WTC11 (cell line): ENCODE data around the gene CEP350.

Experiments used
- ELF4 ChIP-seq: sonication (generic); formaldehyde crosslinking; IDR thresholded peaks from 2 replicates; pipeline ENCODE4 v1.8.1; 2022; ENCODE audit warnings: low read depth, mild to moderate bottlenecking, moderate library complexity, missing genetic modification reagents
- ESRRA ChIP-seq: sonication (generic); formaldehyde crosslinking; IDR thresholded peaks from 2 replicates; pipeline ENCODE4 v1.8.1; 2022; ENCODE audit warnings: mild to moderate bottlenecking, missing genetic modification reagents, borderline replicate concordance
- JAZF1 ChIP-seq: fragments of 250-450 bp; sonication (Bioruptor Pico); IDR thresholded peaks from 2 replicates; pipeline ENCODE4 v1.9.0; 2021; ENCODE audit warnings: moderate library complexity, mild to moderate bottlenecking, inconsistent platforms
- NR2C2 ChIP-seq: sonication (generic); formaldehyde crosslinking; IDR thresholded peaks from 2 replicates; pipeline ENCODE4 v1.8.0; 2022; ENCODE audit warnings: mild to moderate bottlenecking, missing genetic modification reagents
- TCF7 ChIP-seq: sonication (generic); formaldehyde crosslinking; IDR thresholded peaks from 2 replicates; pipeline ENCODE4 v1.8.0; 2022; ENCODE audit warnings: mild to moderate bottlenecking, low read depth, missing genetic modification reagents, moderate library complexity
- TF ChIP-seq, protein P1 (sequence below): fragments of 200-600 bp; IDR thresholded peaks from 2 replicates; pipeline ENCODE4 v1.8.0; 2022; ENCODE audit warnings: antibody characterized with exemption
- TF ChIP-seq, protein P2 (sequence below): sonication (generic); formaldehyde crosslinking; IDR thresholded peaks from 2 replicates; pipeline ENCODE4 v1.8.1; 2023; ENCODE audit warnings: mild to moderate bottlenecking, moderate library complexity, missing genetic modification reagents
- TF ChIP-seq, protein P3 (sequence below): fragments of 250-450 bp; sonication (Bioruptor Pico); IDR thresholded peaks from 2 replicates; pipeline ENCODE4 v1.9.0; 2021; ENCODE audit warnings: mild to moderate bottlenecking

DNA sequence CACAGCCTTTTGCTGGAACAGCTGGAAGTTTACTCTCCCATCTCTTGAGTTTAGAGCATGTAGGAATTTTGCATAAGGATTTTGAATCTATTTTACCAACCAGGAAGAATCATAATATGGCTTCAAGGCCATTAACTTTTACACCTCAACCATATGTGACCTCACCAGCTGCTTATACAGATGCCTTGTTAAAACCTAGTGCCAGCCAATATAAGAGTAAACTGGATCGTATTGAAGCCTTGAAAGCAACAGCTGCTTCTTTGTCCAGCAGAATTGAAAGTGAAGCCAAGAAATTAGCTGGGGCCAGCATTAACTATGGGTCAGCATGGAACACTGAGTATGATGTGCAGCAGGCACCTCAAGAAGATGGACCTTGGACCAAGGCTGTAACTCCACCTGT lies 65.4 kb downstream of the CEP350 start:
- TF ChIP-seq, protein P1, sequence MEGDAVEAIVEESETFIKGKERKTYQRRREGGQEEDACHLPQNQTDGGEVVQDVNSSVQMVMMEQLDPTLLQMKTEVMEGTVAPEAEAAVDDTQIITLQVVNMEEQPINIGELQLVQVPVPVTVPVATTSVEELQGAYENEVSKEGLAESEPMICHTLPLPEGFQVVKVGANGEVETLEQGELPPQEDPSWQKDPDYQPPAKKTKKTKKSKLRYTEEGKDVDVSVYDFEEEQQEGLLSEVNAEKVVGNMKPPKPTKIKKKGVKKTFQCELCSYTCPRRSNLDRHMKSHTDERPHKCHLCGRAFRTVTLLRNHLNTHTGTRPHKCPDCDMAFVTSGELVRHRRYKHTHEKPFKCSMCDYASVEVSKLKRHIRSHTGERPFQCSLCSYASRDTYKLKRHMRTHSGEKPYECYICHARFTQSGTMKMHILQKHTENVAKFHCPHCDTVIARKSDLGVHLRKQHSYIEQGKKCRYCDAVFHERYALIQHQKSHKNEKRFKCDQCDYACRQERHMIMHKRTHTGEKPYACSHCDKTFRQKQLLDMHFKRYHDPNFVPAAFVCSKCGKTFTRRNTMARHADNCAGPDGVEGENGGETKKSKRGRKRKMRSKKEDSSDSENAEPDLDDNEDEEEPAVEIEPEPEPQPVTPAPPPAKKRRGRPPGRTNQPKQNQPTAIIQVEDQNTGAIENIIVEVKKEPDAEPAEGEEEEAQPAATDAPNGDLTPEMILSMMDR, result no peak
- TF ChIP-seq TCF7 (CRISPR knock-in tag), result no peak
- TF ChIP-seq JAZF1 (CRISPR knock-in tag), result no peak
- TF ChIP-seq, protein P2, sequence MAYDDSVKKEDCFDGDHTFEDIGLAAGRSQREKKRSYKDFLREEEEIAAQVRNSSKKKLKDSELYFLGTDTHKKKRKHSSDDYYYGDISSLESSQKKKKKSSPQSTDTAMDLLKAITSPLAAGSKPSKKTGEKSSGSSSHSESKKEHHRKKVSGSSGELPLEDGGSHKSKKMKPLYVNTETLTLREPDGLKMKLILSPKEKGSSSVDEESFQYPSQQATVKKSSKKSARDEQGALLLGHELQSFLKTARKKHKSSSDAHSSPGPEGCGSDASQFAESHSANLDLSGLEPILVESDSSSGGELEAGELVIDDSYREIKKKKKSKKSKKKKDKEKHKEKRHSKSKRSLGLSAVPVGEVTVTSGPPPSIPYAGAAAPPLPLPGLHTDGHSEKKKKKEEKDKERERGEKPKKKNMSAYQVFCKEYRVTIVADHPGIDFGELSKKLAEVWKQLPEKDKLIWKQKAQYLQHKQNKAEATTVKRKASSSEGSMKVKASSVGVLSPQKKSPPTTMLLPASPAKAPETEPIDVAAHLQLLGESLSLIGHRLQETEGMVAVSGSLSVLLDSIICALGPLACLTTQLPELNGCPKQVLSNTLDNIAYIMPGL, result no peak
- TF ChIP-seq NR2C2, result no peak
- TF ChIP-seq ELF4 (CRISPR knock-in tag), result no peak
- TF ChIP-seq ESRRA (CRISPR knock-in tag), result no peak
- TF ChIP-seq, protein P3, sequence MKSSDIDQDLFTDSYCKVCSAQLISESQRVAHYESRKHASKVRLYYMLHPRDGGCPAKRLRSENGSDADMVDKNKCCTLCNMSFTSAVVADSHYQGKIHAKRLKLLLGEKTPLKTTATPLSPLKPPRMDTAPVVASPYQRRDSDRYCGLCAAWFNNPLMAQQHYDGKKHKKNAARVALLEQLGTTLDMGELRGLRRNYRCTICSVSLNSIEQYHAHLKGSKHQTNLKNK, result no peak
